ENCODE data around the gene NME3. TPM values are rescaled to one million over a fixed set of nuclear protein-coding genes. Genes with fewer than 3 reads are reported as not detected.

Gene NME3
- total and polyA plus RNA-seq, 2 of the 13 experiments (the other 11 are each of a cell fraction or from before 2014, with no cell fraction given) = 10.4 to 15.9 TPM

DNA sequence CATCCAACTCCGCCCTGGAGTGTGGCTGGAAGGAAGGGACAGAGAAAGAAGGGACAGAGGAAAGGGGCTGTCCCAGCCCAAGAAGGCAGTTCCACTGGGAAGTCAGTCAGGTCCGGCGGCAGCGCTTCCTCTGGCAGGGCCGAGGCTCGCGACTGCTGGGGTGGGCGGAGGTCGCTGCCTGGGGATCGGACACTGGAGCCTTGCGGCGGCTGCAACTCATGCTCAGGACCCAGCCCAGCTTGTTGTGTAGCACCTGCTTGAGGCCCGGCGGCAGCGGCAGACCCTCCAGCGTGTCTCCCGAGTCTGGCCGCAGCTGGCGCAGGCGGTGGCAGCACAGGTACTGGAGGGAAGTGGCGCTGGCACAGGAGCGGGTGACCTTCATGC is 5.6 kb upstream of the NME3 start (continued):
- TF ChIP-seq ZNF574 (CRISPR knock-in tag; IDR thresholded peaks at IDR 0.05) = no peak
- no peak for TF ChIP-seq FOXA1 (IDR thresholded peaks at IDR 0.05)
- no peak for TF ChIP-seq FOXA1 (CRISPR knock-in tag; IDR thresholded peaks at IDR 0.05)
- TF ChIP-seq CEBPG (CRISPR knock-in tag; IDR thresholded peaks at IDR 0.05) = no peak
- no peak for TF ChIP-seq ZBTB49 (CRISPR knock-in tag; IDR thresholded peaks at IDR 0.05; ENCODE audit: borderline replicate concordance)
- TF ChIP-seq DNMT1 (CRISPR knock-in tag; IDR thresholded peaks at IDR 0.05) = no peak
- no peak for TF ChIP-seq ZZZ3 (CRISPR knock-in tag; IDR thresholded peaks at IDR 0.05; ENCODE audit: borderline replicate concordance)
- TF ChIP-seq ZNF256 (CRISPR knock-in tag; conservative IDR thresholded peaks at IDR 0.05) = no peak
- TF ChIP-seq HNRNPL (IDR thresholded peaks at IDR 0.05; ENCODE audit: low read depth, low read length) = 0 out of 2 replicates have a peak, but pooled peaks have one; percentile 4
- TF ChIP-seq POLR2A (IDR thresholded peaks at IDR 0.05; ENCODE audit: insufficient read depth in 1 of 2, low read depth in 2 of 2, low read length in 2 of 2) = peak in 1 of 2 experiments; percentile 7; a peak in 1 of 4 replicates
- TF ChIP-seq SMC3 (IDR thresholded peaks at IDR 0.05; ENCODE audit: low read length) = no peak
- no peak for TF ChIP-seq ZNF337 (CRISPR knock-in tag; IDR thresholded peaks at IDR 0.05; ENCODE audit: borderline replicate concordance, low read depth)
- TF ChIP-seq, protein P1, sequence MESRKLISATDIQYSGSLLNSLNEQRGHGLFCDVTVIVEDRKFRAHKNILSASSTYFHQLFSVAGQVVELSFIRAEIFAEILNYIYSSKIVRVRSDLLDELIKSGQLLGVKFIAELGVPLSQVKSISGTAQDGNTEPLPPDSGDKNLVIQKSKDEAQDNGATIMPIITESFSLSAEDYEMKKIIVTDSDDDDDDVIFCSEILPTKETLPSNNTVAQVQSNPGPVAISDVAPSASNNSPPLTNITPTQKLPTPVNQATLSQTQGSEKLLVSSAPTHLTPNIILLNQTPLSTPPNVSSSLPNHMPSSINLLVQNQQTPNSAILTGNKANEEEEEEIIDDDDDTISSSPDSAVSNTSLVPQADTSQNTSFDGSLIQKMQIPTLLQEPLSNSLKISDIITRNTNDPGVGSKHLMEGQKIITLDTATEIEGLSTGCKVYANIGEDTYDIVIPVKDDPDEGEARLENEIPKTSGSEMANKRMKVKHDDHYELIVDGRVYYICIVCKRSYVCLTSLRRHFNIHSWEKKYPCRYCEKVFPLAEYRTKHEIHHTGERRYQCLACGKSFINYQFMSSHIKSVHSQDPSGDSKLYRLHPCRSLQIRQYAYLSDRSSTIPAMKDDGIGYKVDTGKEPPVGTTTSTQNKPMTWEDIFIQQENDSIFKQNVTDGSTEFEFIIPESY (CRISPR knock-in tag; IDR thresholded peaks at IDR 0.05) = 0 out of 2 replicates have a peak, but pooled peaks have one; percentile 34
- TF ChIP-seq KDM4B (CRISPR knock-in tag; IDR thresholded peaks at IDR 0.05) = no peak
- TF ChIP-seq, protein P2, sequence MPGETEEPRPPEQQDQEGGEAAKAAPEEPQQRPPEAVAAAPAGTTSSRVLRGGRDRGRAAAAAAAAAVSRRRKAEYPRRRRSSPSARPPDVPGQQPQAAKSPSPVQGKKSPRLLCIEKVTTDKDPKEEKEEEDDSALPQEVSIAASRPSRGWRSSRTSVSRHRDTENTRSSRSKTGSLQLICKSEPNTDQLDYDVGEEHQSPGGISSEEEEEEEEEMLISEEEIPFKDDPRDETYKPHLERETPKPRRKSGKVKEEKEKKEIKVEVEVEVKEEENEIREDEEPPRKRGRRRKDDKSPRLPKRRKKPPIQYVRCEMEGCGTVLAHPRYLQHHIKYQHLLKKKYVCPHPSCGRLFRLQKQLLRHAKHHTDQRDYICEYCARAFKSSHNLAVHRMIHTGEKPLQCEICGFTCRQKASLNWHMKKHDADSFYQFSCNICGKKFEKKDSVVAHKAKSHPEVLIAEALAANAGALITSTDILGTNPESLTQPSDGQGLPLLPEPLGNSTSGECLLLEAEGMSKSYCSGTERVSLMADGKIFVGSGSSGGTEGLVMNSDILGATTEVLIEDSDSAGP (CRISPR knock-in tag; IDR thresholded peaks at IDR 0.05; ENCODE audit: borderline replicate concordance) = no peak
- TF ChIP-seq RBFOX2 (IDR thresholded peaks at IDR 0.05; ENCODE audit: low read depth, low read length) = peak; percentile 75; the same call in 1 of the 2 replicates
- TF ChIP-seq TARDBP (CRISPR knock-in tag; IDR thresholded peaks at IDR 0.05) = no peak
- no peak for TF ChIP-seq ZNF598 (CRISPR knock-in tag; IDR thresholded peaks at IDR 0.05; ENCODE audit: borderline replicate concordance)
- no peak for TF ChIP-seq ZNF777 (CRISPR knock-in tag; IDR thresholded peaks at IDR 0.05)
- TF ChIP-seq TFAP4 (IDR thresholded peaks at IDR 0.05; ENCODE audit: borderline replicate concordance, low read depth) = no peak

All from HepG2 (cell line).